H1 (cell line): Measurements from ENCODE around the gene ARHGAP23. TPM values are rescaled to one million over a fixed set of nuclear protein-coding genes. Genes with fewer than 3 reads are reported as not detected.

Experiments
- CTCF ChIA-PET: fragments of 300-600 bp; sonication (Branson Sonifier 250); formaldehyde crosslinking; loops from one replicate; lab custom pipeline; 2021; ENCODE audit not compliant: partially characterized antibody; lab: Charles Lee
- POLR2A ChIA-PET: fragments of 300-600 bp; sonication (Branson Sonifier 250); formaldehyde crosslinking; loops from one replicate; lab custom pipeline; 2021; ENCODE audit warnings: inconsistent platforms; ENCODE audit not compliant: partially characterized antibody; lab: Charles Lee
- DNase-seq, 2 experiments: peaks; one replicate each; pipeline versions ENCODE4 v3.0.0 to v3.0.0-alpha.2; 2010 to 2022; ENCODE audit warnings: low spot score in 2 of 2, low read depth in 1 of 2, mixed read lengths in 1 of 2
- FAIRE-seq: peaks from 2 replicates; lab custom pipeline; 2011; peaks lifted over from hg19 to GRCh38; lab: Jason Lieb, UNC
- H2AFZ ChIP-seq: 2 replicates; pipeline ENCODE4 v1.8.1; 2012; ENCODE audit warnings: low read length, inconsistent platforms
- H2AK5ac ChIP-seq: 2 replicates; pipeline ENCODE4 v1.6.1; 2013; ENCODE audit warnings: low read depth, low read length
- H2BK120ac ChIP-seq: replicated peaks from 2 replicates; pipeline ENCODE3; 2013; ENCODE audit warnings: low read depth, low read length, inconsistent platforms
- H2BK12ac ChIP-seq: 2 replicates; pipeline ENCODE4 v1.6.1; 2013; ENCODE audit warnings: low read depth, low read length
- H2BK15ac ChIP-seq: 2 replicates; pipeline ENCODE4 v1.6.1; 2013; ENCODE audit warnings: low read length
- H2BK20ac ChIP-seq: 2 replicates; pipeline ENCODE4 v1.6.1; 2013; ENCODE audit warnings: low read length
- H2BK5ac ChIP-seq: 2 replicates; pipeline ENCODE4 v1.6.1; 2013; ENCODE audit warnings: low read depth, low read length
- H3K14ac ChIP-seq: 2 replicates; pipeline ENCODE4 v1.6.1; 2013; ENCODE audit warnings: inconsistent platforms; ENCODE audit not compliant: insufficient read length
- H3K18ac ChIP-seq: 2 replicates; pipeline ENCODE4 v1.6.1; 2013; ENCODE audit warnings: low read length; ENCODE audit errors: extremely low read depth
- H3K23ac ChIP-seq: 2 replicates; pipeline ENCODE4 v1.6.1; 2013; ENCODE audit warnings: inconsistent platforms; ENCODE audit not compliant: insufficient read length
- H3K23me2 ChIP-seq: 2 replicates; pipeline ENCODE4 v1.6.1; 2013; ENCODE audit warnings: low read depth, low read length
- H3K27ac ChIP-seq: 2 replicates; pipeline ENCODE4 v1.6.1; 2011; ENCODE audit warnings: low read depth, low read length, inconsistent platforms
- H3K27me3 ChIP-seq, 4 experiments: replicated peaks in 1 of 4; 1 replicate in 1 of 4; 2 replicates in 3 of 4; pipeline versions ENCODE4 v1.6.1 to v1.8.1; 2011 to 2013; ENCODE audit warnings: low read length in 3 of 4, mild to moderate bottlenecking in 3 of 4, inconsistent platforms in 2 of 4, mixed read lengths in 2 of 4, moderate library complexity in 1 of 4; ENCODE audit not compliant: control insufficient read depth in 3 of 4, insufficient read depth in 3 of 4; ENCODE audit errors: extremely low read depth in 1 of 4
- H3K36me3 ChIP-seq, 4 experiments: 2 replicates each; pipeline versions ENCODE4 v1.6.1 to v1.8.1; 2011 to 2013; ENCODE audit warnings: mild to moderate bottlenecking in 4 of 4, low read length in 3 of 4, moderate library complexity in 2 of 4, control low read depth in 1 of 4, inconsistent platforms in 1 of 4; ENCODE audit not compliant: insufficient read depth in 4 of 4, control insufficient read depth in 2 of 4
- H3K4ac ChIP-seq: replicated peaks from 2 replicates; pipeline ENCODE3; 2013; ENCODE audit warnings: low read length, low read depth, mixed read lengths, inconsistent platforms; ENCODE audit not compliant: insufficient read length
- H3K4me1 ChIP-seq, 4 experiments: replicated peaks in 1 of 4; 1 replicate in 1 of 4; 2 replicates in 3 of 4; pipeline versions ENCODE4 v1.6.1 to v1.8.1; 2011 to 2013; ENCODE audit warnings: low read length in 3 of 4, inconsistent platforms in 2 of 4, mixed read lengths in 1 of 4; ENCODE audit not compliant: insufficient read depth in 4 of 4, control insufficient read depth in 3 of 4
- H3K4me2 ChIP-seq, 2 experiments: 2 replicates each; pipeline versions ENCODE4 v1.6.1 to v1.8.1; 2011 to 2013; ENCODE audit warnings: low read depth in 2 of 2, low read length in 2 of 2, control low read depth in 1 of 2, inconsistent platforms in 1 of 2, mild to moderate bottlenecking in 1 of 2; ENCODE audit not compliant: insufficient read depth in 1 of 2
- H3K4me3 ChIP-seq, 4 experiments: fragments of 200-600, 300-600 bp in 1 of 4; sonication (generic), shearing (Covaris generic), sonication (Bioruptor Twin) in 1 of 4; 2 replicates each; pipeline versions ENCODE4 v1.5.1 to v1.8.1; 2011 to 2016; ENCODE audit warnings: low read length in 4 of 4, low read depth in 3 of 4, control low read depth in 2 of 4, inconsistent platforms in 2 of 4, mild to moderate bottlenecking in 2 of 4, mixed read lengths in 1 of 4, moderate library complexity in 1 of 4; ENCODE audit not compliant: insufficient read depth in 2 of 4; ENCODE audit errors: extremely low read depth in 1 of 4
- H3K56ac ChIP-seq: replicated peaks from 2 replicates; pipeline ENCODE3; 2013; ENCODE audit warnings: low read depth, mild to moderate bottlenecking, mixed read lengths, low read length, inconsistent platforms; ENCODE audit not compliant: insufficient read length
- H3K79me1 ChIP-seq: 2 replicates; pipeline ENCODE4 v1.6.1; 2013; ENCODE audit warnings: low read depth, low read length, control low read depth
- H3K79me2 ChIP-seq, 2 experiments: 2 replicates each; pipeline versions ENCODE4 v1.6.1 to v1.8.1; 2012 to 2013; ENCODE audit warnings: low read length in 2 of 2, mild to moderate bottlenecking in 2 of 2, inconsistent platforms in 1 of 2; ENCODE audit not compliant: insufficient read depth in 2 of 2, control insufficient read depth in 1 of 2
- H3K9ac ChIP-seq, 4 experiments: replicated peaks in 1 of 4; 1 replicate in 1 of 4; 2 replicates in 3 of 4; pipeline versions ENCODE4 v1.6.1 to v1.8.1; 2011 to 2013; ENCODE audit warnings: low read depth in 3 of 4, low read length in 3 of 4, control low read depth in 2 of 4, mild to moderate bottlenecking in 2 of 4, moderate library complexity in 2 of 4, inconsistent platforms in 1 of 4; ENCODE audit errors: extremely low read depth in 1 of 4
- H3K9me3 ChIP-seq, 2 experiments: 2 replicates each; pipeline versions ENCODE4 v1.6.1 to v1.8.1; 2012 to 2013; ENCODE audit warnings: mild to moderate bottlenecking in 2 of 2, moderate library complexity in 2 of 2, control low read depth in 1 of 2, inconsistent platforms in 1 of 2, low read depth in 1 of 2, low read length in 1 of 2, mixed read lengths in 1 of 2; ENCODE audit not compliant: insufficient read depth in 2 of 2
- H4K20me1 ChIP-seq, 2 experiments: replicated peaks in 1 of 2; 2 replicates each; pipeline versions ENCODE3 to v1.8.1; 2011 to 2013; ENCODE audit warnings: inconsistent platforms in 2 of 2, low read length in 2 of 2, mild to moderate bottlenecking in 1 of 2; ENCODE audit not compliant: insufficient read depth in 2 of 2, control insufficient read depth in 1 of 2
- H4K5ac ChIP-seq: 2 replicates; pipeline ENCODE4 v1.6.1; 2013; ENCODE audit warnings: low read length, low read depth, mixed read lengths, inconsistent platforms; ENCODE audit not compliant: insufficient read length
- H4K8ac ChIP-seq: 2 replicates; pipeline ENCODE4 v1.8.0; 2013; ENCODE audit warnings: mild to moderate bottlenecking, moderate library complexity, low read length, inconsistent platforms; ENCODE audit not compliant: insufficient read depth; ENCODE audit errors: extremely low read depth
- H4K91ac ChIP-seq: replicated peaks from 2 replicates; pipeline ENCODE3; 2013; ENCODE audit warnings: low read length, mixed read lengths, inconsistent platforms; ENCODE audit not compliant: insufficient read length
- BRCA1 ChIP-seq: IDR thresholded peaks from 2 replicates; pipeline ENCODE4 v1.6.1; 2012; ENCODE audit warnings: low read depth, low read length, improper control_type of control experiment
- CBX5 ChIP-seq: fragments of 300-800, 300-1000 bp; sonication (generic); IDR thresholded peaks from 2 replicates; pipeline ENCODE4 v1.7.1; 2016; ENCODE audit warnings: antibody characterized with exemption, low read length, low read depth
- CREB1 ChIP-seq: IDR thresholded peaks from 2 replicates; pipeline ENCODE4 v1.6.1; 2012; ENCODE audit warnings: inconsistent platforms
- CTBP2 ChIP-seq: IDR thresholded peaks from 2 replicates; pipeline ENCODE4 v1.7.0; 2011; ENCODE audit warnings: borderline replicate concordance, mild to moderate bottlenecking, moderate library complexity, mixed read lengths, low read length; ENCODE audit not compliant: insufficient read depth, insufficient read length
- EZH2 ChIP-seq: fragments of 200-600 bp; sonication (generic); IDR thresholded peaks from 2 replicates; pipeline ENCODE4 v1.7.1; 2012; ENCODE audit warnings: low read depth, mild to moderate bottlenecking, moderate library complexity, low read length, inconsistent platforms; ENCODE audit not compliant: severe bottlenecking
- POLR2AphosphoS5 ChIP-seq: IDR thresholded peaks from 2 replicates; pipeline ENCODE4 v1.6.1; 2011; ENCODE audit warnings: low read depth, low read length
- POU5F1 ChIP-seq: IDR thresholded peaks from 2 replicates; pipeline ENCODE4 v1.6.1; 2011; ENCODE audit warnings: low read depth, mild to moderate bottlenecking, low read length, moderate library complexity
- RXRA ChIP-seq: IDR thresholded peaks from 2 replicates; pipeline ENCODE4 v1.6.1; 2011; ENCODE audit warnings: low read depth, mild to moderate bottlenecking, low read length, moderate library complexity; ENCODE audit not compliant: insufficient read depth
- YY1 ChIP-seq: IDR thresholded peaks from 2 replicates; pipeline ENCODE4 v1.6.1; 2011; ENCODE audit warnings: low read depth, mild to moderate bottlenecking, low read length
- WGBS, 2 experiments: shearing (Covaris generic) in 1 of 2; methylation state at CpG; one replicate each; pipeline versions ENCODE4 v1.1.6 to v1.1.7; 2013 to 2015; ENCODE audit warnings: low lambda C conversion rate in 2 of 2, mixed read lengths in 2 of 2, inconsistent platforms in 1 of 2, low coverage in 1 of 2, missing lambda C conversion rate in 1 of 2; ENCODE audit not compliant: insufficient replicate concordance in 2 of 2, insufficient coverage in 1 of 2, insufficient read length in 1 of 2; ENCODE audit errors: extremely low coverage in 1 of 2, missing lambda C conversion rate in 1 of 2; 5-methylcytosine and 5-hydroxymethylcytosine counted together
- polyA plus RNA-seq, 7 experiments: library from polyadenylated mRNA; depleted of rRNA in 3 of 7; stranded (reverse) in 5 of 7; unstranded in 2 of 7; fragments of >200 nt in 5 of 7; fragments of 200-250 nt in 2 of 7; gene quantifications; 1 replicate in 5 of 7; 2 replicates in 1 of 7; 4 replicates in 1 of 7; pipeline versions ENCODE4 v1.2.1 to v1.2.3, GENCODE V29; 2011 to 2013; ENCODE audit warnings: missing spikeins in 2 of 7, mixed read lengths in 2 of 7
- total RNA-seq: library from RNA; stranded (reverse); fragmentation: NEBNext Ultra II Directional; extraction: Animal tissue kit (Norgen Biotek cat#: 25700); gene quantifications from 2 replicates; pipeline ENCODE4 v1.2.1, GENCODE V29; 2021
- TF ChIP-seq, protein P1 (sequence below): IDR thresholded peaks from 2 replicates; pipeline ENCODE4 v1.6.1; 2012; ENCODE audit warnings: low read length, inconsistent platforms

The ARHGAP23 gene
- total and polyA plus RNA-seq, 2 of the 8 experiments (the other 6 are each of a cell fraction or from before 2014, with no cell fraction given) = 16.3 to 107 TPM

DNA sequence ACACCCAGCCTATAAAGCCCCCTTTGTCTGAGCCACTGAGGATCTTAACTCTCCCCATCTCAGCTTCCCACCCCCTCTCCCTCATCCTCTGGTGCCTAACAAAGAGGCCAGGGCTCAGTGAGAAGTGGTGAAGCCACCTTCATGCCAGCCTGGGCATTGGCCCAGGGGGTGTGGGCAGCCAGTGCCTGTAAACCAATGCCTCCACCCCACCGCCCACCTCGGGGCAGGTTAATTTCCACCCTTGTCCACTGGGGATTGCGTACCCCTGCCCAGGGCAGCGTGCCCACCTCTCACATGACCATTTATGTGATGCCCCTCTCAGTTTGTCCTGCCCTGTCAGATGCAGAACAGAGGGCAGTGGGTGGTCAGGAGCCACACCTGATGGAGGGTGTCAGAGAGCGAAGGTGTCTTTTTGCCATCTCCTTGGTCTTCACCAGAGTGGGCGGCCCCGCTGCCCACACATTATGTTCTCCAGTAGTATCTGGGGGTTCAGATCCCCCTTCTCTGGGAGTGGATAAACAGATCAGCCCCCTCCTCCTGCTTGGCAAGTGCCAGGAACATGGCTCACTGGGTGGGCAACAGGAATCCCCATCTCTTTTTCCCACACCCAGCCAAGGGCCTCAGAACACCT, 10.1 kb upstream of the ARHGAP23 start:
- no peak overlapping the region for H3K27ac ChIP-seq
- CTCF ChIA-PET = interaction anchor here (0.8 to 24.5 kb wide), 11 partner anchors 8 to 119 kb away, joined by 3 to 400 read pairs (median 4); partner anchors contain the start of genes ARHGAP23, GPR179 and SOCS7
- H3K14ac ChIP-seq = no peak overlapping the region
- H3K79me2 ChIP-seq = peaks cover 0 to 6% of the 10 kb centered on the region in 2 experiments; a peak in 1 of 4 replicates
- no peaks in the 10 kb centered on the region for H3K79me1 ChIP-seq
- H2BK12ac ChIP-seq = peak overlapping the region; percentile 100
- no peak overlapping the region for H4K91ac ChIP-seq
- H2BK5ac ChIP-seq = 0 out of 2 replicates have a peak overlapping the region, but pooled peaks have one; percentile 69
- peaks cover 15 to 65% (median 56%) of the 10 kb centered on the region in 4 experiments for H3K4me1 ChIP-seq
- no peak overlapping the region for H3K23ac ChIP-seq
- H3K4ac ChIP-seq = no peak overlapping the region
- H4K5ac ChIP-seq = no peak overlapping the region
- POLR2A ChIA-PET = interaction anchor here (0.5 to 6.6 kb wide), 9 partner anchors 11 to 96 kb away, joined by 3 to 61 read pairs (median 7); partner anchors contain the start of genes GPR179 and SOCS7
- H4K8ac ChIP-seq = no peak overlapping the region
- H3K9ac ChIP-seq = no peak overlapping the region; a peak in 1 of 7 replicates
- peak overlapping the region; percentile 78; the same call in 1 of the 2 replicates for H2AK5ac ChIP-seq
- peak overlapping the region; percentile 84 to 99 for H3K4me2 ChIP-seq
- DNase-seq = no peak
- H3K9me3 ChIP-seq = no peaks in the 10 kb centered on the region
- peak overlapping the region; percentile 9; the same call in 1 of the 2 replicates for H3K18ac ChIP-seq
- H4K20me1 ChIP-seq = no peaks in the 10 kb centered on the region
- FAIRE-seq = no peak
- H2BK15ac ChIP-seq = peak overlapping the region; percentile 88; the same call in 1 of the 2 replicates
- no peak overlapping the region for H2BK120ac ChIP-seq
- H3K23me2 ChIP-seq = peaks cover 14% of the 10 kb centered on the region; the same call in 1 of the 2 replicates
- H3K27me3 ChIP-seq = peaks cover 0 to 19% (median 7%) of the 10 kb centered on the region in 4 experiments; a peak in 4 of 7 replicates
- no peaks in the 10 kb centered on the region for H3K36me3 ChIP-seq
- H3K4me3 ChIP-seq = peak overlapping the region; percentile 37 to 65 (median 55); a peak in 5 of 8 replicates
- H2AFZ ChIP-seq = no peak overlapping the region
- no peak overlapping the region for H3K56ac ChIP-seq
- H2BK20ac ChIP-seq = peak overlapping the region; percentile 56; the same call in 1 of the 2 replicates
- WGBS, 2 experiments = 91% methylated on average over 7 of the region's 7 CpGs; no CpG with 5 or more reads in 1 of the 2 experiments
- TF ChIP-seq POLR2AphosphoS5 (no peak), POU5F1 (no peak), CBX5 (no peak), YY1 (no peak), CREB1 (no peak), BRCA1 (no peak), CTBP2 (no peak), RXRA (no peak), EZH2 (no peak)
- TF ChIP-seq, protein P1, sequence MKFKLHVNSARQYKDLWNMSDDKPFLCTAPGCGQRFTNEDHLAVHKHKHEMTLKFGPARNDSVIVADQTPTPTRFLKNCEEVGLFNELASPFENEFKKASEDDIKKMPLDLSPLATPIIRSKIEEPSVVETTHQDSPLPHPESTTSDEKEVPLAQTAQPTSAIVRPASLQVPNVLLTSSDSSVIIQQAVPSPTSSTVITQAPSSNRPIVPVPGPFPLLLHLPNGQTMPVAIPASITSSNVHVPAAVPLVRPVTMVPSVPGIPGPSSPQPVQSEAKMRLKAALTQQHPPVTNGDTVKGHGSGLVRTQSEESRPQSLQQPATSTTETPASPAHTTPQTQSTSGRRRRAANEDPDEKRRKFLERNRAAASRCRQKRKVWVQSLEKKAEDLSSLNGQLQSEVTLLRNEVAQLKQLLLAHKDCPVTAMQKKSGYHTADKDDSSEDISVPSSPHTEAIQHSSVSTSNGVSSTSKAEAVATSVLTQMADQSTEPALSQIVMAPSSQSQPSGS = no peak
